Measurements from ENCODE around the gene ZNF230.

Gene ZNF230

GRCh38 chr19:43976732-43977131 is 26.0 kb upstream of the ZNF230 start:
- Histone ChIP-seq H3K4me3 (ENCODE audit: low read depth, low read length) (no peak overlapping the region), H3K36me3 (replicated peaks) (no peaks in the 10 kb centered on the region), H3K27me3 (replicated peaks) (no peaks in the 10 kb centered on the region), H3K27ac (no peak overlapping the region)
- in situ Hi-C loops (cut with HindIII; ENCODE audit: low pct_ligation_motif_present, low sequenced_read_pairs) = no loop called here
- no peak for DNase-seq
- TF ChIP-seq CTCF (IDR thresholded peaks at IDR 0.05; ENCODE audit: low read depth, low read length, missing control alignments) = no peak

- Histone ChIP-seq H3K4me3 (ENCODE audit: low read depth, low read length) (peak overlapping the region; percentile 67), H3K27ac (no peak overlapping the region), H3K36me3 (replicated peaks) (no peaks in the 10 kb centered on the region), H3K27me3 (replicated peaks) (no peaks in the 10 kb centered on the region)
- DNase-seq = no peak
- no peak for TF ChIP-seq CTCF (IDR thresholded peaks at IDR 0.05; ENCODE audit: low read depth, low read length, missing control alignments)
- in situ Hi-C loops (cut with HindIII; ENCODE audit: low pct_ligation_motif_present, low sequenced_read_pairs) = no loop called here
Measured at GRCh38 chr19:43983544-43983911, 19.2 kb upstream of the ZNF230 start.

- H3K36me3 ChIP-seq (replicated peaks) = no peaks in the 10 kb centered on the region
- DNase-seq = peak; percentile 97
- peak within 1 kb of the TSS; percentile 31 for H3K27ac ChIP-seq
- H3K4me3 ChIP-seq (ENCODE audit: low read depth, low read length) = peak within 1 kb of the TSS; percentile 67
- in situ Hi-C loops (cut with HindIII; ENCODE audit: low pct_ligation_motif_present, low sequenced_read_pairs) = no loop called here
- no peak for TF ChIP-seq CTCF (IDR thresholded peaks at IDR 0.05; ENCODE audit: low read depth, low read length, missing control alignments)
- no peaks in the 10 kb centered on the region for H3K27me3 ChIP-seq (replicated peaks)
Measured at GRCh38 chr19:43983912-43984686, 18.7 kb upstream of the ZNF230 start, which contains the start of gene ZNF155. ZNF155 (plus strand) TSS chr19:43984188; CDS start chr19:43988544, 4,356 bp downstream.

- Histone ChIP-seq H3K4me3 (ENCODE audit: low read depth, low read length) (peak overlapping the region; percentile 67), H3K36me3 (replicated peaks) (no peaks in the 10 kb centered on the region), H3K27me3 (replicated peaks) (no peaks in the 10 kb centered on the region), H3K27ac (no peak overlapping the region)
- TF ChIP-seq CTCF (IDR thresholded peaks at IDR 0.05; ENCODE audit: low read depth, low read length, missing control alignments) = no peak
- DNase-seq = no peak
- in situ Hi-C loops (cut with HindIII; ENCODE audit: low pct_ligation_motif_present, low sequenced_read_pairs) = no loop called here
Measured at GRCh38 chr19:43984687-43985000, 18.1 kb upstream of the ZNF230 start.

GRCh38 chr19:43997631-43998290 is 5.0 kb upstream of the ZNF230 start:
- peaks cover 28% of the 10 kb centered on the region for H3K36me3 ChIP-seq (replicated peaks)
- in situ Hi-C loops (cut with HindIII; ENCODE audit: low pct_ligation_motif_present, low sequenced_read_pairs) = no loop called here
- no peak overlapping the region for H3K4me3 ChIP-seq (ENCODE audit: low read depth, low read length)
- TF ChIP-seq CTCF (IDR thresholded peaks at IDR 0.05; ENCODE audit: low read depth, low read length, missing control alignments) = no peak
- no peaks in the 10 kb centered on the region for H3K27me3 ChIP-seq (replicated peaks)
- H3K27ac ChIP-seq = no peak overlapping the region
- DNase-seq = peak; percentile 9
